Epithelial cell of proximal tubule (primary cell): ENCODE measurements around the gene SYNPO2. TPM values are rescaled to one million over a fixed set of nuclear protein-coding genes. Genes with fewer than 3 reads are reported as not detected.
A peak's percentile ranks its signal among the peaks of the same experiment; 100 is the strongest.
"Not testable (repeated sequence)": the region's sequence is repeated elsewhere in the genome, so short reads cannot be mapped to it uniquely, and the experiment has no call there.

Experiments used
- DNase-seq: peaks from one replicate; pipeline ENCODE4 v3.0.0-alpha.2; 2011; ENCODE audit warnings: low read depth
- H3K4me3 ChIP-seq: 2 replicates; pipeline ENCODE4 v1.5.1; 2011; ENCODE audit warnings: low read depth, mild to moderate bottlenecking, low read length
- CTCF ChIP-seq: conservative IDR thresholded peaks from 2 replicates; pipeline ENCODE4 v1.5.1; 2012; ENCODE audit warnings: low read depth, mild to moderate bottlenecking, low read length
- total RNA-seq: library from RNA; depleted of rRNA; stranded (reverse); fragments of >200 nt; gene quantifications from 2 replicates; pipeline ENCODE4 v1.2.3, GENCODE V29; 2015

The SYNPO2 gene
- total RNA-seq, 1 donor from 2014 or later: 0.40 TPM

- TF ChIP-seq CTCF: peak; percentile 87
- H3K4me3 ChIP-seq: no peak overlapping the region
- no peak for DNase-seq
Measured at GRCh38 chr4:118865091-118865708, 23.5 kb upstream of the SYNPO2 start.

GRCh38 chr4:118866442-118866841, 22.2 kb upstream of the SYNPO2 start:
- no peak for TF ChIP-seq CTCF
- DNase-seq: no peak
- no peak overlapping the region for H3K4me3 ChIP-seq

- no peak overlapping the region for H3K4me3 ChIP-seq
- no peak for TF ChIP-seq CTCF
- DNase-seq: no peak
Measured at GRCh38 chr4:118867311-118868067, 21.2 kb upstream of the SYNPO2 start.

GRCh38 chr4:118869808-118870342, 18.8 kb upstream of the SYNPO2 start:
- H3K4me3 ChIP-seq: no peak overlapping the region
- no peak for TF ChIP-seq CTCF
- peak; percentile 43 for DNase-seq

- no peak for DNase-seq
- no peak for TF ChIP-seq CTCF
- no peak overlapping the region for H3K4me3 ChIP-seq
Measured at GRCh38 chr4:118872181-118872580, 16.5 kb upstream of the SYNPO2 start.

GRCh38 chr4:118877797-118878196, 10.9 kb upstream of the SYNPO2 start:
- no peak for TF ChIP-seq CTCF
- DNase-seq: no peak
- H3K4me3 ChIP-seq: no peak overlapping the region

- DNase-seq, H3K4me3 ChIP-seq: not testable (repeated sequence)
Measured at GRCh38 chr4:118878507-118878906, 10.1 kb upstream of the SYNPO2 start.
